Stimulated activated CD8-positive, alpha-beta memory T cell treated with anti-CD3 and anti-CD28 coated beads, Interleukin-12 subunit alpha, Interleukin-12 subunit beta, amount 100 ng/mL, for 1 hour (primary cell): ENCODE measurements around the gene SEC24C.
"Not testable (repeated sequence)": the region's sequence is repeated elsewhere in the genome, so short reads cannot be mapped to it uniquely, and the experiment has no call there.

Experiments used
- DNase-seq: peaks from one replicate; pipeline ENCODE4 v3.0.0-alpha.2; 2020; ENCODE audit warnings: low read depth

SEC24C gene

DNA sequence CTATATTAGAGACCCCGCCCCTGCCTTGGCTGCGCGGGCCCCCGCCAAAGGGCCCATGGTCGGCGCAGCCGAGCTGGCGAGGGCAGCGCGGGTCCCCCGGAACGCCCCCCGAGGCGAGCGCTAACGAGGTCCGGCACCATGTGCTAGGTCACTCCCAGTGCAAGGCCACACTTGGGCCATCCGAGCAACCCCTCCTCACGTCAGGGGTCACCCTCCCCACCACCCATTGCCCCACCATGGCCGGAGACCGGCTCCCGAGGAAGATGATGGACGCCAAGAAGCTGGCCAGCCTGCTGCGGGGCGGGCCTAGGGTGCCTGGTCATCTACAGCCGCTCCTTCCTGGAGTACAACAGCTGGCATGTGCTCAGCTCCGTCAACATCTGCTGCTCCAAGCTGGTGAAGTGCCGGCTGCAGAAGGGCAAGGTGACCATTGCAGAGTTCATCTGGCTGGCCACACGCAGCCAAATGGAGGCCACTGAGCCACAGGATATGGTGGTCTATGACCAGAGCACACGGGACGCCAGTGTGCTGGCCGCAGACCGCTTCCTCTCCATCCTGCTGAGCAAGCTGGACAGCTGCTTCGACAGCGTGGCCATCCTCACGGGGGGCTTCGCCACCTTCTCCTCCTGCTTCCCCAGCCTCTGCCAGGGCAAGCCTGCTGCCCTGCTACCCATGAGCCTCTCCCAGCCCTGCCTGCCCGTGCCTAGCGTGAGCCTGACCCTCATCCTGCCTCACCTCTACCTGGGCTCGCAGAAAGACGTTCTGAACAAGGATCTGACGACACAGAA is 12.4 kb upstream of the SEC24C start:
- DNase-seq: no peak

DNA sequence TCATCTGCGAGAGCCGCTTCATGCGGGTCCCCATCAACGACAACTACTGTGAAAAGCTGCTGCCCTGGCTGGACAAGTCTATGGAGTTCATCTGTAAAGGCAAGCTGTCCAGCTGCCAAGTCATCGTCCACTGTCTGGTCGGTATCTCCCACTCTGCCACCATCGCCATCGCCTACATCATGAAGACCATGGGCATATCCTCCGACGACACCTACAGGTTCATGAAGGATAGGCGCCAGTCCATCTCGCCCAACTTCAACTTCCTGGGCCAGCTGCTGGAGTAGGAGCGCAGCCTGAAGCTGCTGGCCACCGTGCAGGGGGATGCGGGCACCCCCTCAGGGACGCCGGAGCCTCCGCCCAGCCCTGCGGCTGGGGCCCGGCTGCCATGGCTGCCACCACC is 11.7 kb upstream of the SEC24C start:
- DNase-seq: no peak

DNA sequence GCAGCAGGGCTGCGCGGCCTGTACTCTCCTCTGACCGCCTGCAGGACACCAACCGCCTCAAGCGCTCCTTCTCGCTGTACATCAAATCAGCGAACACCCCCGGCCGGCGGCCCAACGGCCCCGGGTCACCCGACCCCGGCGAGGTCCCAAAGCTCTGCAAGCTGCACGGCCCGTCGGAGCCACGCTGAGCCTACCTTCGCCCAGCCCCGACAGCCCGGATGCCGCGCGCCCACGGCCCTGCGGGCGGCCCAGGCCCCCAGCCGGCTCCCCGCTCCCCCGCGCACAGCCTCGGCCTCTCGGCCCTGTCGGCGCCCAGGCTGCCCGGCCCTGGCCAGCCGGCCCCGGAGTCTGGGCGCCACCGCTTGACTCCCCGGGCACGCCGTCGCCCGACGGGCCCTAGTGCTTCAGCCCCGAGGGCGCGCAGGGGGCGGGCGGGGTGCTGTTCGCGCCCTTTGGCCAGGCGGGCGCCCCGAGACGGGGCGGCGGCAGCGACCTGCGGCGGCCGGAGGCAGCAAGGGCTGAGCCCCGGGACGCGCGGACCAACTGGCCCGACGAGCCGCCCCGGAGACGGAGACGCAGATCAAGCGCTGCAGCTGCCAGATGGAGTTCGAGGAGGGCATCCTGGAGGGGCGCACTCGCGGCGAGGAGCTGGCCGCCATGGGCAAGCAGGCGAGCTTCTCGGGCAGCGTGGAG is 11.1 kb upstream of the SEC24C start:
- no peak for DNase-seq

DNA sequence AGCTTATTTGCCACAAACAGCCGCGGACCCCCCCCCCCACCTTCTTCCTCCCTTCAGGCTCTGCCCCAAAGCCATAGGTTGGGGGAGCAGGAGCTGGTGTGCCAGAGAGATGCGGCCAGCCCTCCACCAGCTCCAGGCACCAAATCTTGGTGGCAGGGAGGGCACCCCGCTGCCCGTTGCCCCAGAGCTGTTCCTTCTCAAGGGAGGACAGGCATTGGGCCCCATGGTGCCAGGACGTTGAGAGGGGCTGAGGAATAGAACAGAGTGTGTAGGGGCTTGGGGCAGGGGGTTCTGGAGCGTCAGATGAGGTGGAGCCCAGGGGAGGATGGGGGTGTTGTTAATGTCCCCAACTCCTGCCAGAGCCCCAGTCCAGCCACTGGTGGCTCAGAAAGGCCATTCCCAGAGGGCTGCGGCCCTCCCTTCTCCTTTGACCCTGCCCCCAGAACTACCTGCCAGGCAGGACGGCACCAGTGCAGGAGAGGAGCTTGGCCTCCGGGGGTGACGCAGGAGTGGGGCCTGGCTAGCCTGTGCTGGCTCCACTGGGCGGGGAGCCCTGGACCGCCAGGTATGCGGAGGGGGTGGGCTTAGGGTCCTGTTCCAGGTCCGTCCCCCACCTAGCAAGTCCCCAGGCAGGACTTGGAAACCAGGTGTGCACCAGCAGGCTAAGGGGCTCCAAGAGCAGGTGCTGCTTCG is 10.0 kb upstream of the SEC24C start:
- no peak for DNase-seq

DNA sequence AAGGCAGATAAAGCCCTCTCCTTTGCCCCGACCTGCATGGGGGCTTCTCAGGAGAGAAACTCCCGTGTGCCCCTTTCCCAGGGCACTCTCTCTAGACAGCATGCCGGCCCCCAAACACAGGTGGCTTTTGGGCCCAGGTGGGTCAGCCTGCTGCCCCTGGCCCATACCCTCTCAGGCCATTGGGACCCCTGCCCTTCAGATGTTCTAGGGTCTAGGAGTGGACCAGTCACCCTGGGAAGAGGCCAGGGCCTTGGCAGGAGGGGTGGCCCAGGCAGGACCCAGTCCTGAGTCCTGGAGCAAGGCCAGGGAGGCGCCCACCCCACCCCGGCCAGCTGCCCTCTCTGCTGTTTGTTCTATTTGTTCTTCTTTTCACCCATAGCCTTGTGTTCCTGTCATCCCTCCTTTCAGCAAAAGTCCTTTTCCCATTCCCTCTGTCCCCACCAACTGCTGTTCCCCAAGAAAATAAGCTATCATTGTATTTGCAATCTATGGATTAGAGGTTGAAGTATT is 9.3 kb upstream of the SEC24C start:
- DNase-seq: no peak

DNA sequence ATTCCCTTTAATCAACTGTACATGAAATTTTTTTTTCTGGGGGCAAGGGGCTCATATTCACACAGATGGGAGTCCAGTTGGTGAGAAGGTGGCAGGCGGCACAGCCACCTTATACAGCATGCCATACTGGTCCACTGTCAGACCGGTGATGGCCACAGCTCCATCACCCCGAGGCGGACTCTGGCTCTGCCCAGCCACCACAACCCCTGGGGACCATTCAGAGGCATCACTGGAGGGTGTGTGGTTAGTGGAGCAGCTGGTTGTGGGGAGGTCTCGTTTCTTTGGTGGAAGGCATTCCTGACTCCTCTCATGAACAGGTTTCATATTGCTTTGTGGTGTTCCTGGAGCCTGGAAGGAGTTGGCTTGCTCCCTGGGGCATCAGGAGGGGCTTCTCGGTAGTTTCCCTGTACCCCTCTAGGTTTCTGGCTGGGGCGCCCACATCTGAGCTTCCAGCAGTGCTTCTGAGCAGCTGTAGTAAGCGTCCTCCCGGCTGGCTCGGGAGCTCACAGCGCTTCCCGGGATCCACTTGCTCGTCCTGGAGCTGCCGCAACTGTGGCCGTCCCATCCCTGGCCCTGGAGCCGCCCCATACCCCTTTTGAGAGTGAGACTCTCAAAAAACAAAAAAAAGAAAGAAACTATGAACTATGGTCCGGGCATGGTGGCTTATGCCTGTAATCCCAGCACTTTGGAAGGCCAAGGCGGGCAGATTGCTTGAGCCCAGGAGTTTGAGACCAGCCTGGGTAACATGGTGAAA is 3.5 kb upstream of the SEC24C start:
- not testable (repeated sequence) for DNase-seq

DNA sequence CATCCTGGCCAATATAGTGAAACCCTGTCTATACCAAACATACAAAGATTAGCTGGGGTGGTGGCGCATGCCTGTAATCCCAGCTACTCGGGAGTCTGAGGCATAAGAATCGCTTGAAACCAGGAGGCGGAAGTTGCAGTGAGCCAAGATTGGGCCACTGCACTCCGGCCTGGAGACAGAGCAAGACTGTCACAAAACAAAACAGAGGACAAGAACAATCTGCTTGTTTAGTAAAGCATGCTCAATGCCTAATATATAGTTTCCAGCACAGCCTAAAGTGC is 1.8 kb upstream of the SEC24C start:
- no peak for DNase-seq

DNA sequence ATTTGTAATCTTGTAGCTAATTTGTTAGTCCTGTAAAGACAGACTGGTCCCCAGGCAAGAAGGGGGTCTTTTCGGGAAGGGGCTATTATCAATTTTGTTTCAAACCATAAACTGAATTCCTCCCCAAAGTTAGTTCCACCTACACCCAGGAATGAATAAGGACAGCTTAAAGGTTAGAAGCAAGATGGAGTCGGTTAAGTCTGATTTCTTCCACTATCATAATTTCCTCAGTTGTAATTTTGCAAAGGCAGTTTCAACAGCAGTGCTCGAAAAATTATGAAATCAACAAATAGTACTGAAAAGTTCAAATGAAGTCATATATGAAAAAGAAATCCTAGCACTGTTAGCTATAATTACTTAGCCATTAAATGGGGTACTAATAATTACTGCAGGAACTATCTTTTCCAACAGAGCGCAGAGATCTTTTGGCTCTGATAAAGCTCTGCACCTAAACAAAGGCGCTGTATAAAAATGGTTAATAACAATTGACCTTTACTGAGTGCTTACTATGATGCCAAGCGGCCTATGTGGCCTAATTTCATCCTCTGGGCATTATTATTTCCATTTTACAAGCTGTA is 756 bp upstream of the SEC24C start:
- no peak for DNase-seq

DNA sequence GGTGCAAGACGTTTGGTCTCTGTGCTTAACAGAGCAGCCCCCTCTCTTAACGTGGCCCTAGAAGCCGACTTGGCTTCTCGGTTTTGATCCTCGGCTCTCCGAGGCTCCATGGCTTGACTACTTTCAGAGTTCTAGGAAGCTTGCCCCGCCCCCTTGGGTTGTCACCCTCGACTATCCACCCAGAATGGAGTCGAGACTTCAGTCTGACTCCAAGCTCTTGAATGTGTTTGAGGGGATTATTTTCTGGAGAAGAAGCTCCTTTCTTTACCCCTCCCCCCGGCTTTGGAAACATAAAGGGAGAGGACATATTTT is 448 bp downstream of the SEC24C start:
- DNase-seq: peak; percentile 26

DNA sequence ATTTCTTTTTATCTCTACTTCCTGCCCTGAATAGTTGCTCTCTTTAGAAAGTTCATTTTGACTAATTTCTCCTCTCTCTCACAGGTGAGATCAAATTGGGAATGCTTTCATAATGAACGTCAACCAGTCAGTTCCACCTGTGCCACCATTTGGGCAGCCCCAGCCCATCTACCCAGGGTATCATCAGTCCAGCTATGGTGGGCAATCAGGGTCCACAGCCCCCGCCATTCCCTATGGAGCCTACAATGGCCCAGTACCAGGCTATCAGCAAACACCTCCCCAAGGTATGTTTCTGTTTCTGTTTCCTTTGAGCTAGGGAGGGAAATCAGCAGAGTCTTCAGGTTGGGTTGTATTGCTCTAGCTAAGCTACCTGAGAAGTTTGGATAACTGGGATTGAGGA is 2.5 kb downstream of the SEC24C start:
- DNase-seq: no peak

DNA sequence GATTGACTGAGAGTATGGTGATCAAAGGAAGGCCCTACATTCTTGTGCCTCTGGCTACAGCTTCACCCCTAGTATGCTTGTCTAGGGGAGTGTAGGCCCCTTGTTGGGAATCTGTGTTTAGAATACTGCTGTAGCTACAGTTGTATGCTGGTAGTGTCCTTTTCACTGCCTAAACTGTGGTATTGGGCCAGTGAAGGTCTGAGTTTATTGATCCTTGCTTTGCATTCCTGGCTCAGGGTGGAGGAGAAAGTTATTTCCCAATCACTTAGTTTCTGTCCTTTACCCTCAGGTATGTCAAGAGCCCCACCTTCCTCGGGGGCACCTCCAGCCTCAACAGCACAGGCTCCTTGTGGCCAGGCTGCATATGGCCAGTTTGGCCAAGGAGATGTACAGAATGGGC is 6.6 kb downstream of the SEC24C start:
- no peak for DNase-seq

DNA sequence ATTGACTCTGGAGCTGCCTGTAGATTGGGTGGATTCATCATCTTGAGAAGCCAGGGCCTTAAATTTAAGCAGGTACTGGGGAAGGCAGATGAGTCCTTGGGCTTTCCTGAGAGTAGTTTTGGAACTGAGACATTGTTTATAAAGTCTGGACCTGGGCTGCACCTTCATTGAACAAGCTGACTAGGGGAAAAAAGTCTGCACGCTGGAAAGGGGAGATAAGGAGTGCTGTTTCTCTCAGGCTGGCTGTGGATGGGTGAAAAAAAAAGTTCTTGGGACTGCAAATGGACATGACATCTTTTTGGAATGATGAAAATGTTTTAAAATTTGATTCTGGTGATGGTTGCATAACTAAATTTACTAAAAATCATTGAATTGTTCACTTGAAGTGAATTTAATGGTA is 12.0 kb downstream of the SEC24C start:
- no peak for DNase-seq

DNA sequence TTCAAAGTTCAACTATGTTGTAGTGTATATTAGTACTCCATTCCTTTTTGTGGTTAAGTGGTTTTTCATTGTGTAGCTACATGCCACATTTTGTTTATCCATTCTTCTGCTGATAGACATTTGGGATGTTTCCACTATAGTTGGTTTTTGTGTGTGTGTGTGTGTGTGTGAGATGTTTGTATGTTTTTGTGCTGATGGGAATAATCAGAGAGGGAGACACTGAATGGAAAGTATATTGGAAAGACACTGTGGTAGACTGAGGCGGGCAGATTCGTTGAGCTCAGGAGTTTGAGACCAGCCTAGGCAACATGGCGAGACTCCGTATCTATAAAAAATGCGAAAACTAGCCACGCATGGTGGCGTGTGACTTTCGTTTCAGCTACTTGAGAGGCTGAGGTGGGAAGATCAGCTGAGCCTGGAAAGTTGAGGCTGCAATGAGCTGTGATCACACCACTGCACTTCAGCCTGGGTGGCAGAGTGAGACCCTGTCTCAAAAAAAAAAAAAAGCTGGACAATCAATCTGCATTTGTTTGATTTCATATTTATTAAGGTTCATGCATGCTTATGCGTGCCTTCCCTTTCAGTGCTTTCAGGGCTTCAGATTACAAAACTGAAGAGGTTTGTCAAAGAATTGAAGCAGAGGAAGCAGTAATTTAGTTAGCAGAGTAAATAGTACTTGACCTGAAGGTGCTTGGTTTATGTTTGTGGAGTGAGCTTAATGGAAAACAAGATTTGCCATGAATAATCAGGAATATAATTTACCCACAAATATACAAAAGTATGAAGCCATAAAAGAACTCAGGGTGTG is 14.7 kb downstream of the SEC24C start:
- DNase-seq: no peak

DNA sequence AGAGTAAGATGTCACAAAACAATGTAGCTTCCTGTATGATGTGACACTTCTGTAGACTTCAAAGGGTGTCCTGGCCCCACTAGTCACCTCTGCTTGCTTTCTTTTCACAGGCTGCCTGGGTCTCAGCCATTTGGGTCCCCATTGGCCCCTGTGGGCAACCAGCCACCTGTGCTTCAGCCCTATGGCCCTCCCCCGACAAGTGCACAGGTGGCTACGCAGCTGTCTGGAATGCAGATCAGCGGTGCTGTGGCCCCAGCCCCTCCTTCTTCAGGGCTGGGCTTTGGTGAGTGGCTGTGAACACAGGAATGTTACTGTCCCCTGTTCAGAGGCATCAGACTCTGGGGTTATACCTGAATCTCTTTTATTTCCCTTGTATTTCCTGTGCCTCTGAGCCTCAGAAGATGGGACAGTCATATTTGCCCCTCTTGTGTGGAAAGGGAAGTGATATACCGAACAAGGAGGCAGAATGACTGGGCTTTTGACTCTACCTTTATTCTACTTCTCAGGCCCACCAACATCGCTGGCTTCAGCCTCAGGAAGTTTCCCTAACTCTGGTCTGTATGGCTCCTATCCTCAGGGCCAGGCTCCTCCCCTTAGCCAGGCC is 15.4 kb downstream of the SEC24C start:
- peak; percentile 16 for DNase-seq

DNA sequence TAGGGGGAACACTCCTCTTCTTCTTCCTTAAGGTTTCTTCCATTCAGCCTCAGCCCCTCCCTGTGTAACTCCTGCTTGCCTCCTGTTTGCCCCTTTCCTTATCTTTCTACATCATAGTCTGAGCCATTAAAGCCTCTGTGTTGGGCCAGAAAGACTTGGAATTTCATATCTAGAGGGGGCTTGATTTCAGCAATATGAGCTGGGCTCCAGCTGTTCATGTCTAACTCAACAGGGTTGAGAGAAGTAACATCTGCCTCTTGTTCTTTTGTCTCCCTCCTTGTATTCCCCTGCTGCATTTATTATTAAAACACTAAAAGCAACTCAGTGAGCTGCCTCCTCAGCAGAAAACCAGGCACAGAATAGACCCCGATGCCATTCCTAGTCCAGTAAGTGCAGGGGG is 17.6 kb downstream of the SEC24C start:
- no peak for DNase-seq

DNA sequence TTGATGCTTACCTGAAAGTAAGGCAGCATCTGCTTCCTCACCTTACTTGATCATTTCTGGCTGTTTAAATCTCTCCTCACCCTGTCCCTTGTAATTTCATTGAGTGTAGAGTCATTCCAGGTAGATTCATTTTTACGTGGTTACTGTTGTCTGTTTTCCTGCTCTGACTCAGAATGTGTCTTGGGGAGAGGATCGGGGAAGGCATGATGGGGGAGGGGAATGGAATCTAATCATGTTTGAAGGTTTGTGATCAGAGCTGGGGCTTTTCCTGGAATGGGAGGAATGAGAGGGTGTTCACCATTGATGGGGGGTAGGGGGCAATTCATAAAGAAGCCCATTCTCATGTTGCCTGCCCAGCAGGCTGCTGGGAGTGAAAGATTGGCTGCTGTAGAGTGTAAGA is 18.7 kb downstream of the SEC24C start:
- no peak for DNase-seq

DNA sequence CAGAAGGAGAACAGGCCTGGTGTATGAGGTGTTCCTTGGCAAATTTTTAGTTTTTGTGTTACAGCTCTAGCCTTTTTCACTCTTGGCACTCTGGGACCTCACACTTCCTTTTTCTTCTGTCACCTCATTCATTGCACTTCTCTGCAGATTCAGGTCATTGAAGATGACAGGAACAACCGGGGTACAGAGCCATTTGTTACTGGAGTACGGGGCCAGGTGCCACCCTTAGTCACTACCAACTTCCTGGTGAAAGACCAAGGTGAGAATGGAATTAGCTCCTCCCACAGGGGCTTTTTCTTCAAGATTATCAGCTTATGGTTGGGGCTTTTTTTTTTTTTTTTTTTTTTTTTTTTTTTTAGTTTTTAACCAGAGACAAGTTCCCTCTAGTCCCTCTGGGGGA is 19.2 kb downstream of the SEC24C start:
- DNase-seq: no peak

DNA sequence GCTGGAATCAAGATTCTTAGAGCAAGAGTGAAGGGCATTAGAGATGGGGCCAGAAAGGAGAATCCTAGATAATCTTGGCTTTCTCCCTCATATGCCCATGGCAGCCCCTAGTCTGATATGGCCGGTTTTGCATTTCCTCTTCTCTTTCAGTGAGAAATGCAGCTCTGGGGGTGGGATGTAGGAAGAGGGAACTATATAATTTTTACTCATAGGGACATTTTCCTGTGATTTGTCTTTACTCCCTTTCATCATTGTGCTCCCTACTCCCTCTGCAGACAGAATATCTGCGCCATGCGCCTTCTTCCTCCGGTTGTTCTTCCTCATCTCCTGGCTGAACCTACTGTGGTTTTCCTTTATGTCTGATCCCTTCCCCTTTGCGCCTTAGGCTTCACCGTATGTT is 20.9 kb downstream of the SEC24C start:
- no peak for DNase-seq

DNA sequence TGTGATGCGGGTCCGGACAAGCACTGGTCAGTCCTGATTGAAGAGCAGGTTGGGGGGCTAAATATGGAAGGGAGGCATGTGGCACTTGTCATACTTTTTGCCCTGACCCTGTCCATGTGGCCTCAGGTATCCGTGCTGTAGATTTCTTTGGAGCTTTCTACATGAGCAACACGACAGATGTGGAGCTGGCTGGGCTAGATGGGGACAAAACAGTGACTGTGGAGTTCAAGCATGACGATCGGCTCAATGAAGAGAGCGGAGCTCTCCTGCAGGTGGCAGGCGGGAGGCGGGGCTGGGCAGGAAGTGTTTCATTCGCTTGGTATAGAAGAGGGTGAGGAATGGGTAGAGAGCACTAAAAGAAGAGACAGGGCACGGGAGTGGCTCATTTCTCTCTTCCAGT is 24.7 kb downstream of the SEC24C start:
- peak; percentile 38 for DNase-seq

DNA sequence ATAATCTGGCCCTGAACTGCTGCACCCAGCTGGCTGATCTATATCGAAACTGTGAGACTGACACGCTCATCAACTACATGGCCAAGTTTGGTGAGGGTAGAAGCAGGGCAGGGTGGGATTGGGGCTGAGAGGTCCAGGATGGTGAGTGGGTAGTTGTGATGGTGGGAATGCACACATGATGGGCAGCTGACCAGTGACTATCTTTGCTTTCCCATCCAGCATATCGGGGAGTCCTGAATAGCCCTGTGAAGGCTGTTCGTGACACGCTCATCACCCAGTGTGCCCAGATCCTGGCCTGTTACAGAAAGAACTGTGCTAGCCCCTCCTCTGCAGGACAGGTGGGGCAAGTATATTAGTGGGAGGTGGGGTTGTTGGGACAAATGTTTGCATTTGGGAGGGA is 25.2 kb downstream of the SEC24C start:
- no peak for DNase-seq

DNA sequence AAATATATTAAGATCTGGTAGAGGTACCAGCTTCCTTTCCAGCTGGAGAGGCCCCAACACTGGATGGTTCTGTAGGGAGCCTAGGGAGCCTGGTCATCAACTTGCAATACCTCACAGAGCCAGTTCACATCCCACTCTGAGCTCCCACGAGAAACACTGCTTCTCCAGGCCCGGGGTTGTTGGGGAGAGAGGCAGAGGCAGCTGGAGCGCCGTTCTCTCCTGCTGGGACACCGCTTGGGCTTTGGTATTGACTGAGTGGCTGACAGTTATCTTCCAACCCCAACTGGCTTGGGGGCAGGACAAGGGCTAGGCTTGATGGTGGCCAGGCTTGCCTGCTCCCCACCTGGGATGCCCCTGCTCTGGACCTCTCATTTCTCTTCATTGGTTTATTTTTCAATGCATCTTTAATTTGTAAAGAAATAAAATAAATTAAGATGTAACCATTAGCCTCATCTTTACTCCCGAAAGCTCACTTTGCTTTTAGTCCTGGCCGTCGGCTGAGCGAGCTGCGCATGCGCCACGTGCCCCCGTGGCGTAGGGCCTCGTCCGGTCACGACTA is 27.6 kb downstream of the SEC24C start:
- DNase-seq: peak; percentile 65
